ENCODE data around the gene TAF10. TPM values are rescaled to one million over a fixed set of nuclear protein-coding genes. Genes with fewer than 3 reads are reported as not detected.

TAF10 gene
- total RNA-seq, 1 donor from 2014 or later, result 112 TPM

DNA sequence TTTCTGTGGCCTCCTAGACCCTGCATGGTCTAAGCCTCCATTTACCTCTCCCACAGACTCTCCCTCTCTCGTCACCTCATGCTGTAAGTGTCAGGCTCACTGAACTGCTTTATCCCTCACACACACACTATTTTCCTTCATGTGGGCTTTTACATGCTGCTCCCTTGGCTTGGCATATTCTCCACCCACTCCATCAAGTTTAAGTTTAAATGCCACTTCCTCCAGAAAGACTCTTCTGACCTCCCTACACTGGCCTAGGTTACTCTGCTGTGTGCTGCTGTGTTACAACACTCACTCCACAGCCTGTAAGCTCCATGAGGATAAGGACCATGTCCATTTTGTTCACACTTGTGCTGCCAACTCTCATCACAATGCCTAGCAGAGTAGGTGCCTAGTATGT lies 41.1 kb upstream of the TAF10 start:
- no peak overlapping the region for H3K27ac ChIP-seq
- no peaks in the 10 kb centered on the region for H3K27me3 ChIP-seq (ENCODE audit: low read depth)
- ATAC-seq (no peak), DNase-seq (no peak)
- peaks cover 21% of the 10 kb centered on the region for H3K4me1 ChIP-seq
- no peaks in the 10 kb centered on the region for H3K9me3 ChIP-seq
- TF ChIP-seq, protein P1, sequence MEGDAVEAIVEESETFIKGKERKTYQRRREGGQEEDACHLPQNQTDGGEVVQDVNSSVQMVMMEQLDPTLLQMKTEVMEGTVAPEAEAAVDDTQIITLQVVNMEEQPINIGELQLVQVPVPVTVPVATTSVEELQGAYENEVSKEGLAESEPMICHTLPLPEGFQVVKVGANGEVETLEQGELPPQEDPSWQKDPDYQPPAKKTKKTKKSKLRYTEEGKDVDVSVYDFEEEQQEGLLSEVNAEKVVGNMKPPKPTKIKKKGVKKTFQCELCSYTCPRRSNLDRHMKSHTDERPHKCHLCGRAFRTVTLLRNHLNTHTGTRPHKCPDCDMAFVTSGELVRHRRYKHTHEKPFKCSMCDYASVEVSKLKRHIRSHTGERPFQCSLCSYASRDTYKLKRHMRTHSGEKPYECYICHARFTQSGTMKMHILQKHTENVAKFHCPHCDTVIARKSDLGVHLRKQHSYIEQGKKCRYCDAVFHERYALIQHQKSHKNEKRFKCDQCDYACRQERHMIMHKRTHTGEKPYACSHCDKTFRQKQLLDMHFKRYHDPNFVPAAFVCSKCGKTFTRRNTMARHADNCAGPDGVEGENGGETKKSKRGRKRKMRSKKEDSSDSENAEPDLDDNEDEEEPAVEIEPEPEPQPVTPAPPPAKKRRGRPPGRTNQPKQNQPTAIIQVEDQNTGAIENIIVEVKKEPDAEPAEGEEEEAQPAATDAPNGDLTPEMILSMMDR (IDR thresholded peaks at IDR 0.05), result no peak
- no peak overlapping the region for H3K4me3 ChIP-seq
- intact Hi-C loops (cut with DNase I), result no loop called here
- no peaks in the 10 kb centered on the region for H3K36me3 ChIP-seq

DNA sequence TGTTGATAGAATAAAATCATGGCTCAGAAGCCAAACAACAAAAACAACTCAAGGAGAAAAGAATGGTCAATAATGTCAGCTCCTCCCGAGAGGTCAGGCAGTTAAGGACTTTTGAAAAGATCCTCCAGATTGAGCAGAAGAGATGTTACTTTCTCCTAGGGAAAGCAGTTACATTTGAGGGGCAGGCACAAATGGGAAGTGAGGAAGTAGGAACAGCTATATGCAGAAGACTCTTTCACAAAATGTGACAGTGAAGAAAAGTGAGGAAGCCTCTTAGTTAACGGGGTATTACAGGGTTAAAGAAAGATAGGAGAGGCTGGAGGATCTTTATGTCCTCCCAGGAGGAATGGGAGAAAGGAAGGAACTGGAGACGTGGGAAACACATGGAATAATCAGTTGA lies 40.2 kb upstream of the TAF10 start:
- Histone ChIP-seq H3K27me3 (ENCODE audit: low read depth) (no peaks in the 10 kb centered on the region), H3K36me3 (no peaks in the 10 kb centered on the region), H3K4me3 (no peak overlapping the region), H3K27ac (no peak overlapping the region), H3K9me3 (no peaks in the 10 kb centered on the region), H3K4me1 (peaks cover 30% of the 10 kb centered on the region)
- TF ChIP-seq, protein P1 (IDR thresholded peaks at IDR 0.05), result no peak
- no peak for DNase-seq
- intact Hi-C loops (cut with DNase I), result no loop called here
- ATAC-seq, result no peak

DNA sequence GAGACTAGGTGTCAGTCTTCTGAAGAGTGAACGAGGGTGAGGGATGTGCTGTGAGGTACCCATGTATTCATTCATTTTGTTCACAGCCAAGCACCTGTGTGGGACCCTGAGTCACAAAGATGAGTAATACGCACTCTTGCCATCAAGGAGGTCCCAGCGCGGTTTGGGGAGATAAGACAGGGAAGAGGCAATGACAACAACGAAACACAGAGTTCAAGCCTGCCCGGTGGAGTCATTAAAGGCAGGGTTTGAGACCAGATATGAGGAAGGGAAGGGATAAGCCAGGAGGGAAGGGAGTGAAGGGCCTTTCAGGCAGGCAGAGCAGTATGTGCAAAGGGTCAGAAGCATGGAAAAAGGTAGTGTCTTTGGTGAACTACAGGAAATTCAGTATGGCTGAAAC lies 39.0 kb upstream of the TAF10 start:
- intact Hi-C loops (cut with DNase I), result no loop called here
- Histone ChIP-seq H3K27me3 (ENCODE audit: low read depth) (no peaks in the 10 kb centered on the region), H3K27ac (no peak overlapping the region), H3K4me3 (no peak overlapping the region), H3K9me3 (no peaks in the 10 kb centered on the region), H3K4me1 (peaks cover 42% of the 10 kb centered on the region), H3K36me3 (no peaks in the 10 kb centered on the region)
- no peak for ATAC-seq
- TF ChIP-seq, protein P1 (IDR thresholded peaks at IDR 0.05), result no peak
- no peak for DNase-seq

DNA sequence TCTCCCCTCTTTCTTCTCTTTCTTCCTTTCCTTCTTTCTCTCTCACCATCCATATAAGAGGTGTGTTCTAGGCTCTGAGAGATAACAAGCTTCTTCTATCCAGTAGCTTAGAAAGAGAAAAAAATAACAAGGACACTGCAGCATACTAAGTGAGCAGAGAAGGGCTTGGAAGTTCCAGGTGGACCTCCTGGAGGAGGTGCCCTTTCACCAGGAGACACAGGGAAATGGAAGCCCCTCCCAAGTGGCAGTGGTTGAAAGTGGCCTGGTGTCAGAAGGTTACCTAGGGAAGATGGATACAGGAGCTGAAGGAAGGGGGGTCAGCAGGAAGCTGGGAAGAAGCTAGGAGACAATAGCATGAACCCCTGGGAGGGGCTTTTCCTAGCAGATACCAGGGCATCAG lies 38.1 kb upstream of the TAF10 start:
- Histone ChIP-seq H3K27ac (no peak overlapping the region), H3K9me3 (no peaks in the 10 kb centered on the region), H3K4me1 (peaks cover 46% of the 10 kb centered on the region), H3K36me3 (no peaks in the 10 kb centered on the region), H3K4me3 (no peak overlapping the region), H3K27me3 (ENCODE audit: low read depth) (no peaks in the 10 kb centered on the region)
- TF ChIP-seq, protein P1 (IDR thresholded peaks at IDR 0.05), result no peak
- intact Hi-C loops (cut with DNase I), result no loop called here
- no peak for DNase-seq
- no peak for ATAC-seq

DNA sequence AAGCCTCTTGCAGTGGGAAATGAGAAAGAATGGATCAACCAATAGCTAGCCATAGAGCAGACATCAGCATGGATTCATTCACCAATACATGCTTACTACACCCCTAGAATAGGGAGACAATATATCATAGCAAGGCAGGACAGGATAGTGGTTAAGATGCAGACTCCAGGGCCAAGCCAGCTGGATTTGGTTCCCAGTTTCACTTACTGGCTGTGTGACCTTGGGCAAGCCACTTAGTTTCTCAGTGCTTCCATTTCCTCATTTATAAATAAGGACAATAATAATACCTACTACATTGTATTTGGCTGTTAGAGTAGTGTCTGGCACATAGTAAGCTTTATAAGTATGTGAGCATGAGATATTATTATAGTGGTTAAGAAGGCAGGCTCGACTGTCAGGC lies 36.5 kb upstream of the TAF10 start:
- Histone ChIP-seq H3K4me3 (no peak overlapping the region), H3K27me3 (ENCODE audit: low read depth) (no peaks in the 10 kb centered on the region), H3K27ac (no peak overlapping the region), H3K36me3 (no peaks in the 10 kb centered on the region), H3K9me3 (no peaks in the 10 kb centered on the region), H3K4me1 (peaks cover 40% of the 10 kb centered on the region)
- ATAC-seq (no peak), DNase-seq (no peak)
- TF ChIP-seq, protein P1 (IDR thresholded peaks at IDR 0.05), result no peak
- intact Hi-C loops (cut with DNase I), result no loop called here

DNA sequence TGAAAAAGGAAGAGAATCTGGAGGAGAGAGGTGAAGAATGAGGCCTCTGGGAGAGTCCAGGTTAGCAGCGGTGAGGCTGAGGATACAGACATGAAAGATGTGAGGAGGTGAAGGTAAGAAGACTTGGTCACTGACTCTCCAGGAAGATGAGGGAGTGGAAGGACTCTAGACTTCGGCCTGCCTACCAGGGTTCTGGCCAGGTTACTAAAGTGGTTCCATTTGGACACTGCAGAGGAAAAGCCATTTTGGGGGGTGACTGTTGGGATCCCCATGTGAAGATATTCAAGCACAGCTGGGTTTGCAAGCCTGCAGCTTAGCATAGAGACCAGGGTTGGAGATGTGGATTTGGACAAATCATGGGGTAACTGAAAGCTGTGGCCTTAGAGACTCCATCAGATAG lies 35.8 kb upstream of the TAF10 start:
- ATAC-seq, result no peak
- intact Hi-C loops (cut with DNase I), result no loop called here

More for the DNA sequence above, 35.8 kb upstream of the TAF10 start:
- no peak for DNase-seq
- Histone ChIP-seq H3K36me3 (no peaks in the 10 kb centered on the region), H3K4me3 (no peak overlapping the region), H3K9me3 (no peaks in the 10 kb centered on the region), H3K27me3 (ENCODE audit: low read depth) (no peaks in the 10 kb centered on the region), H3K27ac (peak overlapping the region; percentile 73), H3K4me1 (peaks cover 40% of the 10 kb centered on the region)
- TF ChIP-seq, protein P1 (IDR thresholded peaks at IDR 0.05), result no peak
